NOMO-1 treated with DMSO at 0.1 percent for 48 hours (cell line): ENCODE measurements around the gene SLC4A5.

ENCODE experiments used
- DNase-seq: peaks from one replicate; lab custom pipeline; 2025; ENCODE audit not compliant: unreplicated experiment; lab: John Stamatoyannopoulos, UW

The SLC4A5 gene

DNA sequence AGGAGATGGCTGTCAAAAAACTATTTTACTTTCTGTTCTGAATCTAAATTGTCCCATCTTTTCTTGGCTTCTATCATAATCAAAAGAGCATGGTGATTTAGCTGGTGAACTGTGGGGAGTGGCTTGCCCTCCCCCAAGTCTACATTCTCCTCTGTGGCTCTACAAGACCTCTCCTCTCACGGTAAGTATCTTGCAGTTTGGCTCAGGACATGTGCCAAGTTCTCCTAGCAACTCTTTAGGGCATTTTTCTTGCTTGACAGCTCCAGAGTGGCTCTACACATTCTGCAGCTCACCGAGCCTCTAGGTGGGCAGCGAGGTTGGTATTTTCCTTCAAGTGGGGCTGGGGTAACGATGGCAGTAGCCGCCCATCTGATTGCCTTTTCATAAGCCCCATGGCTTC lies 29.1 kb downstream of the SLC4A5 start:
- DNase-seq: no peak

GRCh38 chr2:74313497-74313896 lies 29.7 kb downstream of the SLC4A5 start:
- no peak for DNase-seq

DNA sequence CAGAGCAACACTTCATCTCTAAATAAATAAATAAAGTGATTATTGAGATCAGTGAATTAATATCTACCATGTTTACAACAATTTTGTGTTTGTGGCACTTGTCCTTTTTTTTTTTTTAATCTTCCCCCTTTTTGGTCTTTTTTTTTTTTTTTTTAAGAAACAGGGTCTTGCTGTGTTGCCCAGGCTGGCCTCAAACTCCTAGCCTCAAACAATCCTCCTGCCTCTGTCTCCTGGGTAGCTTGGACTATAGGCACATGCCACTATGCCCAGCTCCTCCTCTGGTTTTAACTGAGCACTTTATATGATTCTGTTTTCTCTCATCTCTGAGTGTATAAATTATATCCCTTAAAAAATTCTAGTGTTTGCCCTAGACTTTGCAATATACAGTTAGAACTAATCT lies 30.3 kb downstream of the SLC4A5 start:
- DNase-seq: no peak

GRCh38 chr2:74307720-74308119 lies 35.5 kb downstream of the SLC4A5 start:
- no peak for DNase-seq

DNA sequence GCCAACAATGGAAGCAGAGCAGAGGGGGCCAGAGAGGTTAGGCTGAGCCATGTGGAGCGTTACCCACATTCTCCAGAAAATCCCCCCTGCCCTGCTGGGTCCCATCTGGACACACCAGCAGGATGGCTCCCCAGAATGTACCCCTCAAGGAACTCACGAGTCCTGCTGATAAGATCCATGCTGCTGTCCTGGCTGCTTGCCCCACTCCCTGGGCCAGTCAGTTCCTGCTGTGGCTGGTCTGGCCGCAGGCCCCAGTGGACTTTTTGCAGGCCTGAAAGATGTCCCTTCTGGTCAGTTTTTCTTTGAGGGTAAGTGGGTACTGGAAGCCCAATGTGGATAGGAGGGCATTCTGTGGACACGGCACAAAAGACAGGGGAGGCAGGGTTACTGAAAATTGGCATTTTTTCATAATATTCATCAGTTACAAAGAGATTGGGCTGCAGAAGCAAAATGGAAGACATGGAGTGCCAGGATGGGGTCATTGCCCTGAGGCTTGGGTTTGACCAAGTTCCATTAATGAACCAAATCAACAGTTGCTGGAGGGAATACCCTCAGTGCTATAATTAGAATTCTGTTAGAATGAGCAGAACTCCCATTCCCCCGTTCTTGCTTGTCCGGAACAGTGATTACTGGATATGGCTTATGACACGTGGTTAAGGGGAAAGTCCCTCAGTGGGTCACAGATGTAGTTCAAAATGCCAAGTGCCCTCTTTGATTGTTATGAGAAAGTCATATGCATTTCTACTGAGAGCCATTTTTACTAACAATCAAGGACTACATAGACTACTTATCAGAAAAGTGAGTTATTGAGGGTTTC lies 38.7 kb downstream of the SLC4A5 start:
- DNase-seq: no peak

GRCh38 chr2:74302865-74303264 lies 40.4 kb downstream of the SLC4A5 start:
- no peak for DNase-seq

- DNase-seq: no peak
Measured at GRCh38 chr2:74301262-74301661, 42.0 kb downstream of the SLC4A5 start.

DNA sequence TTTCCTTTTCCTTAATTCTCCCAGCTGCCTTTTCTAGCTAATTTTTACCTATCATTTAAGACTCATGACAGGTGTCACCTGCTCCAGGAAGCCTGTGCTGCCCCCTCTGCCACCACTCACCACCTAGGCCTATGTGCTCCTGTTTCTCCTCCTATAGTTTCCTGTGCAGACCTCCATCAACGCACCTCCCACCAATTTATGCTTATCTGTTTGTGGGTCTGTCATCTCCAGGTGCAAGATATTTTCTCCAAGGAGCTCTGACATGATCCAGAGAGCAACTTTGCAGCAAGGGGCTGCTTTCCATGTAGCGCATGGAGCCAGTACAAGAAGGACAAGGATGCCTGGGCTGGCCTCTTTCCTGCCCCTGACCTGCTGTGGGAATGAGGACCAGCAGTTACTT lies 42.7 kb downstream of the SLC4A5 start:
- no peak for DNase-seq

DNA sequence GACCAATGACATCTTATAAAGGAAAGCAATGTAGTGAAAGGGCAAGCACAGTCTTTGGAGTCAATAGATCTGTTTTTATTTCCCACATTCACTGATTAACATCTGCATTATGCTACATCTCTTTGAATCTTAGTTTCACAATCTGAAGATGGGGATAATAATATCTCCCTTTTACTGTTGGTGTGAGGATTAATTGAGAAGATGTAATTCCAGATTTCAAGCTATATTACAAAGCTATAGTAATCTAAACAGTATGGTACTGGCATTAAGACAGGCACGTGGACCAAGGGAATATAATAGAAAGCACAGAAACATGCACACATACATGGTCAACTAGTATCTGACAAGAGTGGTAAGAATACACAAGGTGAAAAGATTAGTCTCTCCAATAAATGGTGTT lies 45.3 kb downstream of the SLC4A5 start:
- DNase-seq: no peak

GRCh38 chr2:74297391-74297790 lies 45.8 kb downstream of the SLC4A5 start:
- DNase-seq: peak; percentile 11

- no peak for DNase-seq
Measured at GRCh38 chr2:74293191-74293991, 49.8 kb downstream of the SLC4A5 start.

DNA sequence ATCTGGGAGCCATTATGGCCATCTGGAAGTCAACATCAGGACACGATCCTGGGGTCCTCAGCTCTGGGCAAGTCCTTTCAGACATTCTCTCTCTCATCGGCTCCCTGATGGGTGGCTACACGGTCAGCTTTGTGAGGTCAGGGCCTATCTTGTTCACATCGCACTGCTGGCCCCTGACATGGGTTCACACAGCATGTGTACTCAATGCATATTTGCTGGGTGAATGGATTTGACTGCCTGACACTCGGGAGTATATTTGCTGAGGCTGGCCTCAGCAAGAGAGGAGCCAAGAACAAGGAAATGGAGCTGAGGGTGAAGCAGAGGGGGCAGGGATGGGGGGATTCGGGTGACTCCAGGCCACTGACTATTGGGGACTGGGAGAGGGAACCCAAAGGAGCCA lies 50.5 kb downstream of the SLC4A5 start:
- no peak for DNase-seq

DNA sequence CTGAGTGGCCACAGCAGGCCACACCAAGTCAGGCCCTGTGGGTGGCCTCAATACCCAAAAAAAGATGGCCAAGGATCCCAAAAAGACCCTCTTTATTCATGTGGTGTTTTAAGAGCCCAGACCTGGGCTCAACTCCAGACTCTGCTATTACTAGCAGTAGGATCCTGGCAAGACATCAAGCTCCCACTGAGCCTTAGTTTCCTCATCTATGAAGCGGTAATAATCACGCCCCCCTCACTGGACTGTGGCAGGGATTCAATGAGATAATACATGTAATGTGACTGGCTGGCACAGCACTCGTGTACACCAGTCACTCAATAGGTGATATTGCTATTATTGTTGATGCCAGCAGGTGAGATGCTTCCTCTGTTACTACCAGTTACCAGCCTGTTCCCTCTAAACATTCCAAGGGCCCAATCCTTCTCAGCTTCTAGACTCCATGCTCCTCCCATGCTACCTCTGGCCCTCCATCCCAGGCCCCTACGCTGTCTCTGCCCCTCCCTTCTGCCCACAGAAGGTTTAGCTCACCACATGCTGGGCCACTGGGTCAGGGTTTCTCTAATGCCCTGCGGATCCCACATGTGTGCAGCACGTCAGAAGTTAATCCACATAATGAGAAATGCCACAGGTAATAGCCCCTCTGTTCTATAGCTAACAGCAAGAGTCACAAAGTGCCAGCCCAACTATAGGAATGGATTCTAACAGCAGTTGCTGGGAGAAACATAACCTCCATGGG lies 51.2 kb downstream of the SLC4A5 start:
- no peak for DNase-seq

DNA sequence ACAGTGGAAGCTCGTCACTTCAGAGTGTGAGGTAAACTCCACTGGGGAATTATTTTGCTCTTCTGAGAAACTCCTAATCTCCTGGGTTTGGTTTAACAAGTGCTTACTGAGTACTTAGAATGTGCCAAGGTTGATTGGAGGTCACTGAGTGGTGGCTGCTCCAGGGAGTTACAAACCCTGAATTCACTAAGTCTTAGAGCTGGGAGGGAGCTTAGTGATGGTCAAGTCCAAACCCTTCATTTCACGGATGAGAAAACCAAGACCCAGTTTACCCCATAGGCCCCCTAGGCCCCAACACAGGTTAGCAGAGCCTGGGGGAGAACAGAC lies 52.0 kb downstream of the SLC4A5 start:
- no peak for DNase-seq

GRCh38 chr2:74290466-74291217 lies 52.6 kb downstream of the SLC4A5 start:
- no peak for DNase-seq

GRCh38 chr2:74290066-74290465 lies 53.1 kb downstream of the SLC4A5 start:
- DNase-seq: no peak

- no peak for DNase-seq
Measured at GRCh38 chr2:74286725-74287124, 56.5 kb downstream of the SLC4A5 start.

GRCh38 chr2:74281141-74281975 lies 61.9 kb downstream of the SLC4A5 start:
- no peak for DNase-seq

DNA sequence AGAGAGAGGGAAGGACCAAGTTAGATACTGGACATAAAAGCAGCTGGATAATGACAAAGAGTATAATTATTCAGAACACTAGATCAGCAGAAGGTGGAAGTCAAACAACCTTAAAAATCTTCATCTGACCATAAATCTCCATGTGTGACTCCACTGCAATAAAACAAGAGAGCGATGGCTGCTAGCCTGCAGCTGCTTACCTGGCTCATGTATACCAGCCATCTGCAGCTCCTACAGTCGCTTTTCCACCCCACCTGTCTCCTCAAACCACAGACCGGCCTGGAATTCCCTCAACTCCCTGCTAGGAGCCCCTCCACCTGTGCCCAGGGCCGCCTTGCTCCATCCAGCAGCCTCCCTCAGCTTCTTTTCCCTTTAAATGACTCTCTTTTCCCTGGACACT lies 64.5 kb downstream of the SLC4A5 start:
- no peak for DNase-seq

- DNase-seq: no peak
Measured at GRCh38 chr2:74278176-74278575, 65.0 kb downstream of the SLC4A5 start.
